ENCODE results near the gene NLGN1.

The NLGN1 gene

DNA sequence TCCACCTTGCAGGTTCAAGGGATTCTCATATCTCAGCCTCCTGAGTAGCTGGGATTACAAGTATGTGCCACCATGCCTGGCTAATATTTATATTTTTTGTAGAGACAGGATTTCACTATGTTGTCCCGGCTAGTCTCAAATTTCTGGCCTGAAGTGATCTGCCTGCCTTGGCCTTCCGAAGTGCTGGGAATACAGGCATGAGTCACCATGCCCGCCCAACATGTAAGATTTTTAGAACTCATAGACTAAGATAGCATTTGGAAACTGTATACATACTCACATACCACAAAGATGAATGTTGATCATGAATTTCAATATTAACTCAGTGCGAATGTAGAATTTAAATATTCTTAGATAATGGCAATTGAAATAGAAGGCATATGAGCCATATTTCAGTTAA is 718.9 kb downstream of the NLGN1 start:
- no peak for DNase-seq

- no peak for DNase-seq
These were observed 723.5 kb downstream of the NLGN1 start for GRCh38 chr3:174120997-174121396.

GRCh38 chr3:174122411-174122810 is 724.9 kb downstream of the NLGN1 start:
- no peak for DNase-seq

GRCh38 chr3:174125267-174125824 is 727.8 kb downstream of the NLGN1 start:
- no peak for DNase-seq

- no peak for DNase-seq
These were observed 729.6 kb downstream of the NLGN1 start for GRCh38 chr3:174126990-174127758.

DNA sequence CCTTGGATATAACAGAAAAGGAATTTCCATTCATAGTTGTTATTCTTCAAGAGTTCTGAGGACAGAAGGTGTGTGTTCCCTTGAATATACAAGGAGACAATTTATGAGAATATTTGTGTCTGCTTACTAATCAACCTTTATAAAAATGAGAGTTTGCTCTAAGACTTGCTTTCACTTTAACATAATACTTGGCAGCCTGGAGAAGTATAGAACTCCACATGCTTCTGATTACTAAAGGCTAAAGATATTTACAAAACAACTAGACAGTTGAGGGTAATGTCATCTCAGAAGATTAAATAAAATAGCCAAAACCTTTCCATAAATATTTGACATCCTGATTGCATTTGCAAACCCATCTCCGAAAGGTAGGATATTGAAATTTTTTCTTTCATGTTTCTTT is 734.5 kb downstream of the NLGN1 start:
- DNase-seq, result no peak

- DNase-seq, result no peak
These were observed 735.0 kb downstream of the NLGN1 start for GRCh38 chr3:174132421-174133042.

DNA sequence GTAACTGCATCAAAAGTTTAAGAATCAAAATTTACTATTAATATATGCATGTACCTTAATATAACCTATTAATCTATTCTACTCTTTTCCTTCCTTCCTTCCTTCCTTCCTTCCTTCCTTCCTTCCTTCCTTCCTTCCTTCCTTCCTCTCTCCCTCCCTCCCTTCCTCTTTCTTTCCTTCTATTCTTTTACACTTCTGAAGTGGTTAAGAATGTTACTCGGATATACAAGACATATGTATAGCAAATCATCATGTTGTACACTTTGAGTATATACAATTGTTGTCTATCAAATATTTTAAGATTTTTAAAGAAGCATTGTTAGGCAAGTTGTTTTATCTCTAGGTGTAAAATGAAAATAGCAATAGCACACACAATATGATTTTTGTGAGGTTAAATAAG is 748.5 kb downstream of the NLGN1 start:
- DNase-seq, result no peak

DNA sequence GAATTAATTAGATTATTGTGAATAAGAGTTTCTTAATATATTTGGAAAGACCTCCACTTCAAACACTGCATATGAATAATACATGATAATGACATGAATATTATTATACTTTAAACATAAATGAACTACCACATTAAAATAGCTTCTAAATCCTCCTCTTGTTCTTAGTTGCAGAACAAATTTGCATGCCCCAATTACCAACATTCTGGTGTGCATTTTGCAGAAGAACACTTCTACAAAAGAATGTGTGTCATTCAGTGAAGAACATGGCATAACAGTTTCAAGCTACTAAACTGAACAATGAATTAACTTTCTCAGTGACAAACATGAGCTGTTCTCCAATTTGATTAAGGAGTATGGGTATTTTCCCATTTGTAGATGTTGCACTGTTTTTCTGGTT is 750.3 kb downstream of the NLGN1 start:
- no peak for DNase-seq

- no peak for DNase-seq
These were observed 756.3 kb downstream of the NLGN1 start for GRCh38 chr3:174153871-174154270.

- DNase-seq, result no peak
These were observed 758.7 kb downstream of the NLGN1 start for GRCh38 chr3:174156200-174156599.

- no peak for DNase-seq
These were observed 761.1 kb downstream of the NLGN1 start for GRCh38 chr3:174158674-174159073.

GRCh38 chr3:174159604-174160003 is 762.1 kb downstream of the NLGN1 start:
- DNase-seq, result no peak

GRCh38 chr3:174162550-174162949 is 765.0 kb downstream of the NLGN1 start:
- DNase-seq, result no peak

- no peak for DNase-seq
These were observed 770.5 kb downstream of the NLGN1 start for GRCh38 chr3:174168026-174168425.

GRCh38 chr3:174168538-174169254 is 771.2 kb downstream of the NLGN1 start:
- DNase-seq, result no peak

- DNase-seq, result no peak
These were observed 772.2 kb downstream of the NLGN1 start for GRCh38 chr3:174169736-174170135.

GRCh38 chr3:174170248-174170647 is 772.7 kb downstream of the NLGN1 start:
- no peak for DNase-seq

GRCh38 chr3:174186377-174186989 is 788.9 kb downstream of the NLGN1 start:
- no peak for DNase-seq

- no peak for DNase-seq
These were observed 793.8 kb downstream of the NLGN1 start for GRCh38 chr3:174191380-174191779.

GRCh38 chr3:174191895-174192294 is 794.4 kb downstream of the NLGN1 start:
- no peak for DNase-seq

DNA sequence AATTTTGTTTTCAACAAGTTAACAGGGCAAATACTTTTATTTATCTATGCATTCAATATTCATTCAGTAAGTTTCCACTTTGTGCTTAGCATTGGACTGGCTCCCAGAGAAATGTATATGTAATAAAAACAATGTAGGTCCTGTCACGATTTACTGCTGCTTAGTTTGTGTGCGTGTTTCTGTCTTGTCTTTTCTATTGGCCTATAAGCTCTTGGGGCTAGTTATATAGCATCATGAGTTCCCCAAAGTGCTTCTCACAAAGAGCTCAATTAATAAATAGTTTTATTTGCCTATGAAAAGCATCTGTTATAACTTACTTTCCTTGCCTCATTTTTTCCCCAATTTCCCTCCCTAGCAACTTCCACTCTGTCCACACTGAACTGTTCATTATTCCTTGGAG is 794.9 kb downstream of the NLGN1 start:
- no peak for DNase-seq

DNA sequence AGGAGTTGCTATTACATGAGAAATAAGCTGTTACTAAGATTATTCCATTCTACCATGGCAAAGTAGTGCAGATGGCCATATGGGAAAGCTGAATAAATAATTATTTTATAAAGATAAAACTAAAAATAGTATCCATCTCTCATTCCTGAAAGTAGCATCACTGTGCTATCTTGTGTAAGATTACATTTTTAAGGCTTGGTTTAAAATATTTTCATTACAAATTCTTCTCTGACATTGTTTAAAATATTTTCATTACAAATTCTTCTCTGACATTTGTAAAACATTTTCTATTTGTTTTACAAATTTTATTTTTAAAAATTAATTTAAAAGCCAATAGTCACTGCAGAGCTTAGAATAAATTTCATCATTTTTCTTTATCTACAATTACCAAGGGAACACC is 796.1 kb downstream of the NLGN1 start:
- DNase-seq, result no peak

All from stimulated activated CD4-positive, alpha-beta T cell treated with anti-CD3 and anti-CD28 coated beads, Interleukin-2, amount 100 ng/mL, for 24 hours (primary cell).